Tibial artery (tissue), 4 donors: Measurements from ENCODE around the gene PTPN22.

Source experiments
- DNase-seq, 2 donors: peaks; one replicate each; pipeline ENCODE4 v3.0.0-alpha.2; 2019
- H3K27ac ChIP-seq, 2 donors: fragments of 200-600 bp; sonication (generic) in 1 of 2; 1 replicate in 1 of 2; 2 replicates in 1 of 2; pipeline ENCODE4 v1.5.1; 2018 to 2019; ENCODE audit warnings: mild to moderate bottlenecking in 1 of 2
- H3K27me3 ChIP-seq, 2 donors: fragments of 200-600 bp; sonication (generic) in 1 of 2; one replicate each; pipeline versions ENCODE4 v1.5.1 to v1.6.0; 2016 to 2019
- H3K36me3 ChIP-seq, 3 donors: fragments of 200-600 bp; sonication (generic) in 2 of 3; one replicate each; pipeline ENCODE4 v1.5.1; 2016 to 2019; ENCODE audit warnings: mild to moderate bottlenecking in 2 of 3
- H3K4me1 ChIP-seq, 4 donors: fragments of 200-600 bp; sonication (generic) in 2 of 4; 1 replicate in 3 of 4; 2 replicates in 1 of 4; pipeline ENCODE4 v1.5.1; 2016 to 2019
- H3K4me3 ChIP-seq, 2 donors: fragments of 200-600 bp; sonication (generic) in 1 of 2; 1 replicate in 1 of 2; 2 replicates in 1 of 2; pipeline ENCODE4 v1.5.1; 2018 to 2019; ENCODE audit warnings: mild to moderate bottlenecking in 2 of 2
- H3K9me3 ChIP-seq, 3 donors: fragments of 200-600 bp; sonication (generic) in 1 of 3; one replicate each; pipeline ENCODE4 v1.5.1; 2016 to 2019
- CTCF ChIP-seq, 2 experiments: fragments of 200-600 bp in 1 of 2; fragments of 450-650 bp in 1 of 2; IDR thresholded peaks; one replicate each; pipeline ENCODE4 v1.5.1; 2017 to 2019; ENCODE audit warnings: antibody characterized with exemption in 2 of 2, mild to moderate bottlenecking in 1 of 2, moderate library complexity in 1 of 2
- intact Hi-C: fragments of 100-400 bp; cut with DNase I; formaldehyde crosslinking; loops from one replicate; pipeline ENCODE4 v1.15.0; 2023; ENCODE audit warnings: low total_unique reads

The PTPN22 gene

GRCh38 chr1:113811156-113811887, 60.2 kb downstream of the PTPN22 start:
- H3K36me3 ChIP-seq: no peaks in the 10 kb centered on the region
- intact Hi-C loops: loop anchor here (10.0 kb wide), 1 partner anchor 93 kb away; the partner anchor contains the start of genes AP4B1 and DCLRE1B

GRCh38 chr1:113809670-113810602, 61.6 kb downstream of the PTPN22 start:
- Histone ChIP-seq H3K9me3 (no peaks in the 10 kb centered on the region), H3K4me1 (peaks cover 0 to 47% (median 12%) of the 10 kb centered on the region in 4 donors), H3K36me3 (peaks cover 0 to 4% (median 0%) of the 10 kb centered on the region in 3 donors), H3K27ac (peak overlapping the region in 1 of 2 donors; percentile 97), H3K4me3 (peak overlapping the region; percentile 76 to 87), H3K27me3 (no peaks in the 10 kb centered on the region)
- no peak for DNase-seq
- intact Hi-C loops: loop anchor here (10.0 kb wide), 1 partner anchor 95 kb away; the partner anchor contains the start of genes AP4B1 and DCLRE1B
- TF ChIP-seq CTCF (IDR thresholded peaks at IDR 0.05): no peak

More at GRCh38 chr1:113811156-113811887, 60.2 kb downstream of the PTPN22 start:
- Histone ChIP-seq H3K4me1 (peaks cover 0 to 40% (median 12%) of the 10 kb centered on the region in 4 donors), H3K4me3 (peak overlapping the region; percentile 76 to 87), H3K27me3 (no peaks in the 10 kb centered on the region), H3K9me3 (no peaks in the 10 kb centered on the region), H3K27ac (peak overlapping the region; percentile 95 to 97)
- DNase-seq: peak in 1 of 2 donors; percentile 51
- no peak for TF ChIP-seq CTCF (IDR thresholded peaks at IDR 0.05)

GRCh38 chr1:113808450-113809195, 62.9 kb downstream of the PTPN22 start:
- no peak overlapping the region for H3K27ac ChIP-seq
- H3K4me3 ChIP-seq: no peak overlapping the region
- no peak for TF ChIP-seq CTCF (IDR thresholded peaks at IDR 0.05)
- H3K27me3 ChIP-seq: no peaks in the 10 kb centered on the region
- intact Hi-C loops: no loop called here
- peaks cover 0 to 61% (median 17%) of the 10 kb centered on the region in 4 donors for H3K4me1 ChIP-seq
- H3K36me3 ChIP-seq: peaks cover 0 to 4% (median 0%) of the 10 kb centered on the region in 3 donors
- no peak for DNase-seq
- H3K9me3 ChIP-seq: no peaks in the 10 kb centered on the region

GRCh38 chr1:113805639-113806038, 65.9 kb downstream of the PTPN22 start:
- peaks cover 0 to 70% (median 20%) of the 10 kb centered on the region in 4 donors for H3K4me1 ChIP-seq
- no peak for TF ChIP-seq CTCF (IDR thresholded peaks at IDR 0.05)
- no peaks in the 10 kb centered on the region for H3K9me3 ChIP-seq
- intact Hi-C loops: no loop called here
- H3K4me3 ChIP-seq: no peak overlapping the region
- H3K27ac ChIP-seq: no peak overlapping the region
- peaks cover 0 to 4% (median 0%) of the 10 kb centered on the region in 3 donors for H3K36me3 ChIP-seq
- DNase-seq: no peak
- H3K27me3 ChIP-seq: no peaks in the 10 kb centered on the region

- no peak for DNase-seq
- intact Hi-C loops: no loop called here
- peak overlapping the region in 1 of 2 donors; percentile 1 for H3K27ac ChIP-seq
- peaks cover 0 to 4% (median 0%) of the 10 kb centered on the region in 3 donors for H3K36me3 ChIP-seq
- H3K4me1 ChIP-seq: peaks cover 0 to 70% (median 16%) of the 10 kb centered on the region in 4 donors
- H3K9me3 ChIP-seq: no peaks in the 10 kb centered on the region
- no peak overlapping the region for H3K4me3 ChIP-seq
- no peak for TF ChIP-seq CTCF (IDR thresholded peaks at IDR 0.05)
- H3K27me3 ChIP-seq: no peaks in the 10 kb centered on the region
These were observed 66.3 kb downstream of the PTPN22 start for GRCh38 chr1:113805256-113805531.
